ENCODE results near the gene GRIK2. TPM values are rescaled to one million over a fixed set of nuclear protein-coding genes. Genes with fewer than 3 reads are reported as not detected.
A peak's percentile ranks its signal among the peaks of the same experiment; 100 is the strongest.

GRIK2 gene
- total and polyA plus RNA-seq, 2 of the 4 experiments (the other 2 are of a cell fraction), result 8.2 to 15.2 TPM

- H4K91ac ChIP-seq (ENCODE audit: insufficient read depth, low read depth, low read length), result no peak overlapping the region
- no peak overlapping the region for H3K23ac ChIP-seq (ENCODE audit: low read depth, low read length)
- H3K27ac ChIP-seq (ENCODE audit: insufficient read depth, low read length), result no peak overlapping the region
- dilution Hi-C loops (cut with HindIII; ENCODE audit: low sequenced_read_pairs, unreplicated experiment) (no loop called here), intact Hi-C loops (cut with micrococcal nuclease) (no loop called here), in situ Hi-C loops (cut with MboI; ENCODE audit: low sequenced_read_pairs) (no loop called here)
- H2AFZ ChIP-seq (replicated peaks; ENCODE audit: low read length, poor library complexity), result no peak overlapping the region
- no peak overlapping the region for H3K9ac ChIP-seq (ENCODE audit: low read depth, low read length)
- H4K8ac ChIP-seq (ENCODE audit: low read depth in 2 of 2, low read length in 2 of 2), result no peak overlapping the region; a peak in 1 of 4 replicates
- H2BK20ac ChIP-seq (ENCODE audit: low read depth, low read length), result peak overlapping the region; percentile 23; the same call in 1 of the 2 replicates
- H3K4ac ChIP-seq (ENCODE audit: low read depth, low read length), result 0 out of 2 replicates have a peak overlapping the region, but pooled peaks have one; percentile 5
- peak overlapping the region; percentile 49; the same call in 1 of the 2 replicates for H3K18ac ChIP-seq (ENCODE audit: low read depth, low read length)
- H2BK120ac ChIP-seq (ENCODE audit: low read depth, low read length), result no peak overlapping the region
- peak overlapping the region; percentile 25; the same call in 1 of the 2 replicates for H4K5ac ChIP-seq (ENCODE audit: low read depth, low read length)
- ChIA-PET POLR2A (ENCODE audit: unreplicated experiment) (no interaction called here), CTCF (no interaction called here)
- WGBS, 2 experiments (ENCODE audit: extremely low coverage in 2 of 2, insufficient read length in 1 of 2), result no CpG with 5 or more reads among the region's 1 CpG
- H3K9me3 ChIP-seq (ENCODE audit: control insufficient read depth, insufficient read depth, low read length), result no peaks in the 10 kb centered on the region
- DNase-seq (no peak), ATAC-seq (ENCODE audit: low read depth) (no peak)
- H2BK5ac ChIP-seq (ENCODE audit: low read depth, low read length, poor library complexity, severe bottlenecking), result no peak overlapping the region
- H2BK15ac ChIP-seq (ENCODE audit: low read depth, low read length), result no peak overlapping the region
- TF ChIP-seq CEBPB (IDR thresholded peaks at IDR 0.05; ENCODE audit: low read depth, low read length) (no peak), BHLHE40 (IDR thresholded peaks at IDR 0.05; ENCODE audit: low read depth, low read length) (no peak), CHD1 (IDR thresholded peaks at IDR 0.05; ENCODE audit: low read depth, low read length) (no peak), MAFK (IDR thresholded peaks at IDR 0.05; ENCODE audit: low read depth, low read length) (no peak), RFX5 (IDR thresholded peaks at IDR 0.05; ENCODE audit: low read depth, low read length) (no peak), RAD21 (IDR thresholded peaks at IDR 0.05; ENCODE audit: low read length) (no peak), SMC3 (IDR thresholded peaks at IDR 0.05; ENCODE audit: low read depth, low read length) (no peak), CTCF (conservative IDR thresholded peaks at IDR 0.05; ENCODE audit: low read depth, low read length) (no peak), NFE2L2 (IDR thresholded peaks at IDR 0.05; ENCODE audit: low read depth, low read length) (no peak), USF2 (IDR thresholded peaks at IDR 0.05; ENCODE audit: low read depth, low read length) (no peak), MAZ (IDR thresholded peaks at IDR 0.05; ENCODE audit: borderline replicate concordance, low read depth, low read length) (no peak)
- TF ChIP-seq, protein P1, sequence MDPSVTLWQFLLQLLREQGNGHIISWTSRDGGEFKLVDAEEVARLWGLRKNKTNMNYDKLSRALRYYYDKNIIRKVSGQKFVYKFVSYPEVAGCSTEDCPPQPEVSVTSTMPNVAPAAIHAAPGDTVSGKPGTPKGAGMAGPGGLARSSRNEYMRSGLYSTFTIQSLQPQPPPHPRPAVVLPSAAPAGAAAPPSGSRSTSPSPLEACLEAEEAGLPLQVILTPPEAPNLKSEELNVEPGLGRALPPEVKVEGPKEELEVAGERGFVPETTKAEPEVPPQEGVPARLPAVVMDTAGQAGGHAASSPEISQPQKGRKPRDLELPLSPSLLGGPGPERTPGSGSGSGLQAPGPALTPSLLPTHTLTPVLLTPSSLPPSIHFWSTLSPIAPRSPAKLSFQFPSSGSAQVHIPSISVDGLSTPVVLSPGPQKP (IDR thresholded peaks at IDR 0.05; ENCODE audit: borderline replicate concordance, low read depth, low read length), result no peak
- H3K56ac ChIP-seq (ENCODE audit: extremely low read depth, insufficient read depth, low read length), result no peak overlapping the region
- H3K4me1 ChIP-seq (ENCODE audit: control insufficient read depth, insufficient read depth, low read length), result peaks cover 4% of the 10 kb centered on the region
- 0 out of 4 replicates have a peak, but pooled peaks cover 0 to 2% of the 10 kb centered on the region in 2 experiments for H3K79me1 ChIP-seq (ENCODE audit: low read depth in 1 of 2, low read length in 2 of 2)
- H3K4me3 ChIP-seq (ENCODE audit: insufficient read depth, low read depth, low read length), result no peak overlapping the region
- H2AK5ac ChIP-seq (ENCODE audit: low read depth, low read length), result no peak overlapping the region
- no peaks in the 10 kb centered on the region for H3K27me3 ChIP-seq (ENCODE audit: control insufficient read depth, insufficient read depth, low read length)
- H2AK9ac ChIP-seq (replicated peaks; ENCODE audit: low read depth, low read length, poor library complexity), result no peak overlapping the region
- no peak overlapping the region for H3K14ac ChIP-seq (replicated peaks; ENCODE audit: low read depth, low read length)
- no peaks in the 10 kb centered on the region for H4K20me1 ChIP-seq (ENCODE audit: insufficient read depth, low read length)
- no peaks in the 10 kb centered on the region for H3K9me1 ChIP-seq (ENCODE audit: insufficient read depth, low read length)
- no peak overlapping the region for H3K4me2 ChIP-seq (ENCODE audit: low read depth, low read length)
- BruUV-seq (replicated peaks), result no TSS peak
- H3K36me3 ChIP-seq (ENCODE audit: control insufficient read depth, insufficient read depth, low read length), result no peaks in the 10 kb centered on the region
These were observed 326.0 kb downstream of the GRIK2 start for GRCh38 chr6:101719521-101719920.

Measured in IMR-90 (cell line).